ENCODE measurements around the gene CLDN20.
"Not testable (repeated sequence)": the region's sequence is repeated elsewhere in the genome, so short reads cannot be mapped to it uniquely, and the experiment has no call there.

DNA sequence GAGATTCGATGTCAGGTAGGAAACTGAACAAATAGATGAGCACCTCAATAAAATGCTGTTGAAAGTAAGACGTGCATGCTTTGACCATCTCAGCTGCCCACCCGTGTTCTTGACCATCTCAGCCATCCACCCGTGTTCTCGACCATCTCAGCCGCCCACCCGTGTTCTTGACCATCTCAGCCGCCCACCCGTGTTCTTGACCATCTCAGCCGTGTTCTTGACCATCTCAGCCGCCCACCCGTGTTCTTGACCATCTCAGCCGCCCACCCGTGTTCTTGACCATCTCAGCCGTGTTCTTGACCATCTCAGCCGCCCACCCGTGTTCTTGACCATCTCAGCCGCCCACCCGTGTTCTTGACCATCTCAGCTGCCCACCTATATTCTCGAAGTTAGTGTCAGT lies 45.1 kb upstream of the CLDN20 start:
- TF ChIP-seq MAX (IDR thresholded peaks at IDR 0.05); CTCF (IDR thresholded peaks at IDR 0.05; ENCODE audit: control extremely low read depth in 1 of 3, insufficient read depth in 1 of 3, low read depth in 1 of 3, low read length in 3 of 3); TBP (IDR thresholded peaks at IDR 0.05; ENCODE audit: low read depth, low read length); SP1 (IDR thresholded peaks at IDR 0.05; ENCODE audit: low read depth, low read length); SIN3A (conservative IDR thresholded peaks at IDR 0.05 in 1 of 2, IDR thresholded peaks at IDR 0.05 in 1 of 2; ENCODE audit: low read depth in 1 of 2, low read length in 2 of 2): not testable (repeated sequence)

Data from H1 (cell line).